ENCODE measurements around the gene SLC4A4. TPM values are rescaled to one million over a fixed set of nuclear protein-coding genes. Genes with fewer than 3 reads are reported as not detected.

The SLC4A4 gene
- total RNA-seq, 1 donor from 2014 or later = 23.9 TPM

GRCh38 chr4:71473541-71474240 lies 134.9 kb downstream of the SLC4A4 start:
- peak; percentile 12 for DNase-seq

DNA sequence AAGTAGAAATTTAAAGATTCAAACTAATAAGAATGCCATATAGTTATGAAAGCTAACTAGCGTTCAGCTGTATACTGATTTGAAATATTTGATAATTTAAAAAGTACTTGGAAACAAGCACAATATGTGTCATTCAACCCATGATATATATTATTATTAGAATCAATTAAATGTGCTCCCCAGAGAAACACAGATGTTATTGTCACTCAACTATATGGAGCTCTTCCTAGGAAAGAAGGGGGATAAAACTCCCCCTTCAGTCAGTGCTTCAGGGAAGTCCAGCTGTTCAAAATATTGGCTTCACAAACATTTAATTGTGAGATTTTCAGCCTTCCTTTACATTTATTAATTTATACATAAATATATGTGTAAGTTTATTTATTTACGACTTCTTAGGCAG lies 135.9 kb downstream of the SLC4A4 start:
- peak; percentile 65 for DNase-seq

DNA sequence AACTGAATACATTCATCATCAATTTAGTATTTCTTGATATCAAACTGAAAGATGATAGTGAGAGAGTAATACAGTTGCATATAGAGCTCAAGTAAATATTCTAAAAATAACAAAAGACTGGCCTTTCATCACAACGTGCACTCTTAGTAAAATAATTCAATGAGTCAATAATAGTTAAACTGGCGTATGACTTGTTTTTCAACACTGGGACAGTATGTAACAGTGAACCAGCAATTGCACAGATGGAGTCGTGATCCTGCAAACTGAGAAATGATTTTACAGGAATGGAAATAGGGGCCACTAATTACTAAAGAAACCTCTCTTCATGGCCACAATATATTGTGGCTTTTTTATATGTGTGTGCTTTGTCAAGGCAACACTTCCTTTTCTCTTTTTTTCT lies 137.4 kb downstream of the SLC4A4 start:
- DNase-seq = no peak

DNA sequence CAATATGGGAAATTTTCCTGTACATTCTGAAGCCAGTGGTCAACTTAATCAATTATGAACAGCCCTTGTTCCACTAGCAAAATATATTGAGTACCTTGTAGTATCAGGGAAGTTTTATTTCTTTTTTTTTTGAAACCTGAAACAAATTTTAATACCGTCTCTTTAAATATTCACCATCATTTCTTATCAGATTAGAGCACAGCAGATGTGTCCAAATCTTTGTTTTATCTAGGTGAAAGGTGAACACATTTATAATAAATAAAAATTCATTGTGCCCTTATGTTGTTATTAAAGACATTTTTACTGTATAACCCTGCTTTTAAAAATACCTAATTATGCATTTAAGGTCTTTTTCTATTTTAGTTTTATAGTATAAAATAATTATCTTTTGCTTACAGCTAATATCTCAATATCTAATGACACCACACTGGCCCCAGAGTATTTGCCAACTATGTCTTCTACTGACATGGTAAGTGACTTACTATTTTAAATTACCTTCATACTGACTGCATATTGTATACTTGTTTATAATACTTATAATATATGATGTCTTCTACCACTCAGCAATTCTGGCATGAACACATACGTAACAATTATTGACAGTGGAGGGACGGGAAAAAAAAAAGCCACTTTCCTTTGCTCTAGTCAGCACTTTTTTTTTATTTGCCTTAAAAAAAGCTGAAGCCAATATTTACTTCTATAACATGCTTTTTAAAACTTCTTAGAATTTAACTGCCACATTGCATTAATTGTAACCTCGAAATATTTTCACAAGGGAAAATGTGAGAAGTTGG lies 147.9 kb downstream of the SLC4A4 start:
- no peak for DNase-seq

DNA sequence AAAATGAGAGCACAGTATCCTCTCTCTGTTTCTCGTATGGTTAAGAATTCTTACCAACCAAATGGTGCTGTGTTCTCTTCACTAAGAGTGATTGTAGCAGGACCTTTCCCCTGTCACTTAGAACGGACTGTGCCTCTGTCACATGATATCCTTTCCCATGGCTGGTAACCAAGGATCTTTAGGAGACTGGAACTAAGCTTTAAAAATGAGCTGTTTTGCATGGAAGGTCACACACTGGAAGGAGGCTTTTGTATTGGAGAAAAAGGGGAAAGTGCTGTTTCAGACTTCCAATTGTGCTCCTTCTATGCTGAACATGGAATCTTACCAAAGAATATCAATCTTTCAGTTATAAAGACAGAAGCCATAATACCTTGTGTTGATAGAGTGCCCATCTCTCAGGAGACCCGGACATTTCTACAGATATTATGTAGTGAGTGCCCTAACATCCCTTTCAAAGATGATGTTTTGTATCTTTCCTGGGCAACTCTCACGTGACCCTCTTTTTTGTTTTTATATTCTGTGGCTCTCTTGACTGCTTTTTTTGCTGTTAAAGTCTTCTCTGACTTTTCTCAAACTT lies 148.6 kb downstream of the SLC4A4 start:
- peak; percentile 48 for DNase-seq

DNA sequence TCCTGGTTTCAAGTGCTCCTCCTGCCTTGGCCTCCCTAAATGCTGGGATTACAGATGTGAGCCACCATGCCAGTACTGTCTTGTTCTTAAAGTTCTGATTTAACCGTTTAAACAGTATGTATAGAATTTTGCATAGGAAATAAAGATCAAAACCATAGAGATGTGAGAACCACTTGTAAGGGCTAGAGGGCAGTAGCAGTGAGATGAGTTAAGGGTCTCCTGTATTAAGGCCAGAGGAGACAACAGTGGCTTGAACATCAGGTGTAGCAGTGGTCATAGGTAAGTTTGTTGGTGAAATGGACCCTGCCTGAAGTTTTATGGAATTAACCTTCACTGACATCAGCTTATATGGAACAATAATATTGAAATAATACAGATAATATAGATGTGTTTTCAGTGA lies 155.7 kb downstream of the SLC4A4 start:
- no peak for DNase-seq

DNA sequence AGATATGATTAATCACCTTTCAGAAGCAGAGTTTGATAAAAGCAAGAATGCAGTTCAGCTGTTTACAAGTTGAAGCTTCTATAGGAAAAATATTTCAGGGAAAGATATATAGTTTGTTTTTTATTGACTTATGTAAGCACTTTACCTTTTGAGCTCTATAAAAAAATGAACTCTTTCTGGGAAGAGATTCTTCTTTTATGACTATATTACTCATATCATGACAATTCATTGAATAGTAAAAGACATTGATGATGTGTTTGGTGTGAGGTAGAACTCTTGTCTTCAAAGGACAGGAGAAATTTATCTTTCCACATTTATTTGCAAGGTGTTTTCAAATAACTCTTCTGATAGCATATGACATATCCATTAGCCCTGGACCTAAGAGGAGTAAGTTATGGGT lies 156.6 kb downstream of the SLC4A4 start:
- no peak for DNase-seq

- DNase-seq = no peak
Observed at GRCh38 chr4:71497078-71497477, 158.3 kb downstream of the SLC4A4 start.

- DNase-seq = no peak
Observed at GRCh38 chr4:71498002-71498401, 159.2 kb downstream of the SLC4A4 start.

DNA sequence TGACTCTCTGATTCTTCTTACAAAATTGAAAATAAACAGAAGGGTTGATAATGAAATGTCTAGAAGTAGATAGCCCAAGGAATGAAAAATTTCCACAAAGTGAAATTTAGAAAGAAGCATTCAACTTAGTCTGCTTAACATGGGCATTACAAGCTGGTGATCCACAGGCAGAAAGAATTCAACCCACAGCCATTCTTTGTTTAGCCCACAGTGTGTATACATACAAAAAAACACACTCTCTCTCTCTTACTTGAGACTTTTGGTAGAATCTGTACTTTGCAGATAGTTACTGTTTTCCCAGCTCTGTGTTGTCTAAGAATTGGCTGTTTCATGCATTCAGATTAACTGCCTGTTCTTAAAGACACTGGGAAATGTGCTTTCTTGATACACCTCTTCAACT lies 159.8 kb downstream of the SLC4A4 start:
- no peak for DNase-seq

GRCh38 chr4:71501992-71502391 lies 163.2 kb downstream of the SLC4A4 start:
- DNase-seq = no peak

- DNase-seq = no peak
Observed at GRCh38 chr4:71518283-71518989, 179.6 kb downstream of the SLC4A4 start.

DNA sequence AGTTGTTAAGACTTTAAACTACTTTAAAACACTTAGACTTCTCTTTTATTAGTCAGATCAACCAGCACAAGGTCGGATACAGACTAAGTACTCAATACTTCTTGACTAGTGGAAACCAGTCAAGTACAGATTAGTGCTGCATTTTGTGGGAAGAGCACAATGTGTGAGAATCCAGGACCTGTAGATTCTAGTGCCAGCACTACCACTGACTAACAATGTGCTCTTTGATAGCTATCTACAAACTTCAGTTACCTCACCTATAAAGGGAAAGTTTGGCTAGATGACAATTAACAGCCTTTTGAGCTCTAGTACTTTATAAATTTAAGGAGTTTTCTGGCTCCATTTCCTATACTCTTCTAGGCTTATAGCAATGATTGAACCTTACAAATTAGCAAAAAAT lies 181.5 kb downstream of the SLC4A4 start:
- DNase-seq = no peak

- no peak for DNase-seq
Observed at GRCh38 chr4:71520850-71521249, 182.0 kb downstream of the SLC4A4 start.

DNA sequence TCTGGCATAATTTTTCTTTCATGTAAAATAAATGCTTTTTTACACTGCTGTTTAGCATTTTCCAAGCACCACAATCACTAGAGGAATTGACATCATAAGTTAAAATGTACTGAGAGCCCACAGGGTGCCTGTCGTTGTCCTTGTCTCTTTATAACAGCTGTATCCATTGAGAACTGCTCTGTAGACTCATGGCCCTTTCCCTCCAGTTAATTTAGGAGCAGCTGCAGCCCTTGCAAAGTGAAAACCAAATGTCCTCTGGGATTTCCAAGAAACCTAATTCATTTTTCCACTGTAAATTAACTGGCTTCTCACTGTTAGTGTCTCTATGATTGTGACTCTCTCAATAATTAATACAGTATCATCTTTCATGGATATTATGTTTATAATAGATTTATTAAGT lies 185.9 kb downstream of the SLC4A4 start:
- peak; percentile 26 for DNase-seq

- no peak for DNase-seq
Observed at GRCh38 chr4:71526637-71527406, 188.0 kb downstream of the SLC4A4 start.

DNA sequence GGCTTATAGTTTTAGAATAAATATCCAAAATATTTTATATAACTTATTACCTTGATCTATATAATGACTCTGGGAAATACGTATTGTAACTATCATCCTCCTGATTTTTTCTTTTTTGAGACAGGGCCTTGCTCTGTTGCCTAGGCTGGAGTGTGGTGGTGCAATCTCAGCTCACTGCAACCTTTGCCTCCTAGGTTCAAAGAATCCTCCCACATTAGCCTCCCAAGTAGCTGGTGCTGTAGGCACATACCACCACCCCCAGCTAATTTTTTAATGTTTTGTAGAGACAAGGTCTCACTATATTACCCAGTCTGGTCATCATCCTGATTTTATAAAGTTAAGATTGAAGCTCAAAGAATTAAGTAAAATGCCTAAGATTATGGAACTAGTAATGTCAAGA lies 193.6 kb downstream of the SLC4A4 start:
- no peak for DNase-seq

DNA sequence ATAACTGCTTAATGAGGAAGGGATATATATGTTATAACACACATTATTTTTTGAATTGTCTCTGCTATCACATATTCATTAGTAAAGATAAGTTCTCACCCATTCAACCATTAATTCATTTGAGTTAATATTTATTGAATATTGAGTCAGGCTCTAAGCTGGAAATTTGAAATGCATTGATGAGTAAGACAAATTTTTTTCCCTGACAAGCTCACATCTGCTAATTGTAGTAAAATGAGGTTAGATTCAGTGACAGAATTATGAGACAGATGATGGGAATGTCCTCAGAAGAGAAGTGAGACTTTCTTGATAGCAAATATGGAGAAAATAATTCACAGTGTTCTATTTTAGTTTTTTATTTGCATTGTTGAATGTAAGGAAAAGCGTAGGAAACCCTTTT lies 194.3 kb downstream of the SLC4A4 start:
- DNase-seq = no peak

DNA sequence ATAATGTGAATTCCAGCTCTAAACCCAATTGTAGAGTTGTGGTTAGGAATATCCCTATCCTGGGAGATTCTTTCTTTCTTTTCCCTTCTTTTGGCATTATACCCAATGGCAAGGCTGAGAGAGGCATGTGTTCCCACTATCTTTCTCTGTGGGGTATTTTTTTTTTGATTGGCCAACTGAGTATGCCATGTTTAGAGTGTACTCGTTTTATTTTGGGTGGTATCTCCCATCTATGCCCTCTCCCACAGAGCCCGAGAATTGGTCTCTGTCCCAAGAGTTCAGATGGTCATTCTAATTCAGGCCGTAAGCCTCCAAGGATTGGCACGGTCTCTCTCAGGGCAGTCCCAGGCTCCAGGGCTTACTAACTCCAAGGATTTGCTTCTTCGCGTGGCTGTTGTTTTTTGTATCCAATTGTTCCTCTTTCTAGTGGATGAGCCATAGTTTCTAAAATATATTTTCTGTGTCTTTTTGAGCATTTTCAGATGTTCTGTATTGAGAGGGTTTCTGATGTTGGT lies 198.8 kb downstream of the SLC4A4 start:
- no peak for DNase-seq

DNA sequence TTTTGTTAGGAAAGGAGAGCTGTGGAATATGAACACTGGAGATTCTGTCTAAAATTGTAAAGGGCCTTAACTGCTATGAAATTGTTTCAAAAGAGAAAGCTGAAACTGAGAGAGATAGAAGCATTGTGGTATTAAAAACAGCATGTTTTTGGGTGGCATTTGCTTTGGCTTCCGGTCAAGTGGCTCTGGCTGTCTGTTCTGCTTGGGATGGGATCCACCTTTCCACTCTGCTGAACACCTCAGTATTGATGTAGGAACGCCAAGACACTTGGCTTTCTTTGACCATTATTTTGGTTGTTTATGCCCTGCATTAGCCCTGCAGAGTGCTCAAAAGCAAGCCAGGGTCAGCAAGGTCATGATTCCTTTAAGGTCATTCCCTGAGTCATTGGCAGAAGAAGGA lies 199.7 kb downstream of the SLC4A4 start:
- DNase-seq = no peak

GRCh38 chr4:71540749-71541269 lies 202.0 kb downstream of the SLC4A4 start:
- no peak for DNase-seq

DNA sequence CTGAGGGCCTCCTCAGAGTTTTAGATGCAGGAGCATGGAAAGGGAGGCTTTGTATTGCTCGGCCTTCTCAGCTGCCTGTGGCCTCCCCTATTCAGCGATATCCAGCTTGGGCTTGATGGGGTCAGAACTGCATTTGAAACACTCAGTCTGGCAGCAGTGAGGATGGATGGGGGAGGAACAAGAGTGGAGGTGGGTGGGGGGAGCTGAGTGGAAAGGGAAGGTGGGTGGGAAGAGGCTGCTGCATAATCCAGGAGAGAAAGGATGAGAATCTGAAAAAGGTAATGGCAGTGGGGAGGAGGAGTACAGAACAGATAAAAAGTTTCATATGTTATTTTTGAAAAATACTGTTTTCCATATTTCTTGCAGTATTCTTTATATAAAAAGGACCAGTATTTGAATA lies 202.7 kb downstream of the SLC4A4 start:
- DNase-seq = no peak

Measured in tongue (tissue), 2 donors.